GM21576 (cell line): ENCODE measurements around the gene RCBTB2.

Source experiments
- ATAC-seq: cut with Tn5 transposase; IDR thresholded peaks from one replicate; pipeline ENCODE4 v1.9.1; 2021; ENCODE audit warnings: mild to moderate bottlenecking, moderate library complexity; ENCODE audit not compliant: unreplicated experiment

Gene RCBTB2

DNA sequence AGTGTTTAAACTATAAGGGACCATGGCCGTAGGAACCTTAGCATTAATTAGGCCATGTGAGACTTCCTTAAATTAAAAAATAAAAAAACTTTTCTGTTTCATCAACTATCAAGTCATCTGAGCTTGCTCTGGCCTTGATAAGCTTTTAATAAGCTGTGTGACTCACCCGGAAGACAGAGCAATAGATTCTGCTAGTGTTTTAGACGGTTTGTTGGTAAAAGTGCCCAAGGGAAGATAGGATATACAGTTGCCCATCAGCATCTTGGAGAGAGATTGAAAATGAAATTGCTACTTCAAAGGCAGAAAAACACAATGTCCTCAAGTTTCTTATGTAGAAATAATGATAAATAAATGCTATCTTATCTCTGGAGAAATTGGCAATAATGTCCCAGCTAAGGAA lies 31.2 kb upstream of the RCBTB2 start:
- no peak for ATAC-seq

DNA sequence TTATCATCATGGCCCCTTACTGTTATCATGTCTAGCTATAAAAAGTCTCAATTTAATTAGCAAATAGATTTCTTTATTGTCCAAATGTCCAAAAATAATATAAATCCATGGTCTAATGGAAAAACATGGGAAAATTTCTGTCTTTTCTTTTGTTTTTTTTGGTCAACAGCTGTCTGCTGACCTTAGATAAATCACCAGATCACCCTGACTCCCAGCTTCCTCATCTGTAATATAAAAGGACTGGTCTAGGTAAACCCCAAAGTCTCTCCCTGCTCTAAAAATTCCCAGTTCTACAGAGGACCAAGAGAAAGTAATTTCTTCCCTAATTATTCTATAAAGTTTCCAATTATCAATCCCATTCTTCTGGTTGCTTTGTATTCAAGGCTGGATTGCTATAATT lies 30.7 kb upstream of the RCBTB2 start:
- ATAC-seq: no peak

GRCh38 chr13:48562296-48563066 lies 29.6 kb upstream of the RCBTB2 start:
- peak; percentile 98 for ATAC-seq

- ATAC-seq: no peak
Measured at GRCh38 chr13:48561466-48562235, 28.8 kb upstream of the RCBTB2 start.

DNA sequence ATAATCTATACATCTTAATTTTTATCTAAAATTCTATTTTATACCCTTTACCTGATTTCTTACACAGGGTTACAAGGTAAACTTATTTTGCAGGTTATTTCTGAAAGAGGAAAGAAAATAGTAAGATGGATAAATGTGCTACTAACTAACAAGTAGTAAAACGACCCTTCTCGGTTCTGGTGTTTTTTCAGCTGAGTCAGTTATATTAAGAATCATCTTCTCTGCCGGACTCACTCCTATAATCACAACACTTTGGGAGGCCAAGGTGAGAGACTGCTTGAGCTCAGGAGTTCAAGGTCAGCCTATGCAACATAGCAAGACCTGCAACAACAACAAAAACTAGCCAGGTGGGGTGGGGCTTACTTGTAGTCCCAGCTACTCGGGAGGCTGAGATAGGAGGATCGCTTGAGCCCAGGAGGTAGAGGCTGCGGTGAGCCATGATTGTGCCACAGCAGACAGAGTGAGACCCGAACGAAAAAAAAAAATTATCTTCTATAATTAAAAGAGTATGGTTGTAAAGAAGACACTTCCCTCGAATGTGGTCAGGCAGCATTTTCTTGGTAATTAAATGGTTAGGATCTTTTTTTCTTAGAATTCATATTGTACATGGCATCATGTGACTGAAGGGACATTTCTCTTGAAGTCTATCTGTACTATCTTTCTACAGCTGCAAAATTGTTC lies 27.9 kb upstream of the RCBTB2 start:
- ATAC-seq: no peak

- no peak for ATAC-seq
Measured at GRCh38 chr13:48559638-48560320, 26.9 kb upstream of the RCBTB2 start.

GRCh38 chr13:48556817-48557216 lies 23.9 kb upstream of the RCBTB2 start:
- ATAC-seq: no peak

- ATAC-seq: no peak
Measured at GRCh38 chr13:48555441-48555840, 22.6 kb upstream of the RCBTB2 start.

DNA sequence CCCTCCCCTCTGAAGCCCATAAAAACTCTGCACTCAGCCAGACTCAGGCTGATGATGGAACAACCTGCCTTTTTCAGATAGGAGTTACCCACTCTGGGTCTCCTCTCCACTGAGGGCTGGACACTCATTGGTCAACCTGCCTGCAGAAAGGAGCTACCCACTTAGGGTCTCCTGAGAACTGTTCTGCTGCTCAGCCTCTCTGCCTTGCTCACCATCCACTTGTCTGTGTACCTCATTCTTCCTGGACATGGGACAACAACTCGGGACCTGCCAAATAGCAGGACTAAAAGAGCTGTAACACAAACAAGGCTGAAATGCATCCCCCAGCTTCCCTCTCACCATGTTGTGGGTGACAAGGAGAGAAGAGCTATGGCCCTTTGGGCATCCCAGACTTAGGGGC lies 18.4 kb upstream of the RCBTB2 start:
- no peak for ATAC-seq

GRCh38 chr13:48549658-48550057 lies 16.8 kb upstream of the RCBTB2 start:
- no peak for ATAC-seq

GRCh38 chr13:48547663-48548092 lies 14.8 kb upstream of the RCBTB2 start:
- ATAC-seq: no peak

GRCh38 chr13:48545608-48546007 lies 12.7 kb upstream of the RCBTB2 start:
- no peak for ATAC-seq

- no peak for ATAC-seq
Measured at GRCh38 chr13:48542581-48543341, 9.9 kb upstream of the RCBTB2 start.

DNA sequence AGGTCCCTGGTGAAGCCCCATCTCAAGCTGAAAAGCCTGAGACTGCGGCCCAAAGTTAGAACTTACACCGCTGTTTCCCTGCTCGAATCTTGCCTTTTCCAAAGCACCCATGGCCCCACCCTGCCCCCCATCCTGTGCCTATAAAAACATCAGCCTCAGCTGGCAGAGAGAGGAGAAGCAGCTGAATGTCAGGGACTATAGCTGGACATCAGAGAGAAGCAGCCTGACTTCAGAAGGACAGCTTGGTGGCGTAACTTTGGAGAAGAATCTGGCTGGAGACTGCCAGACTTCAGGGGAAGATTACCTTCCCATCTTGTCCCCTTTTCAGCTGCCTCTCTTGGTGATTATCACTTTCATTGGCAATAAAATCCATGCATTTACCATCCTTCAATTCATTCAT lies 9.3 kb upstream of the RCBTB2 start:
- ATAC-seq: no peak

DNA sequence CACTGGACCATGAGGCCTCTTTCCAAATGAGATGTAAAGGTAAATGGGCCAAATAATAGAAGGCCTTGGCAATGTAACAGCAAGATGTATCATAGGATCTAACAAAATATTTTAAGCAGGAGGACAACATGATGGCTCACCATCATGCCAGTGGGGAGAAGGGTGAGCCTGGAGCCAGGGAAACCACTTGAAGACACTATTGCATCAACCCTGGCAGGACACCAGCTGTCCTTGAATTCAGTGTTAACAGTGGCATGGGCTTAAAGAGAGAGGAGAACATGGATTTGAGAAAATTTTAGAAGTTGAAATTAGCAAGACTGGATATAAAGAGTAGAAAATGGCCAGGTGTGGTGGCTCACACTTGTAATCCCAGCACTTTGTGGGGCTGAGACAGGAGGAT lies 6.7 kb upstream of the RCBTB2 start:
- ATAC-seq: no peak

- ATAC-seq: no peak
Measured at GRCh38 chr13:48536621-48537250, 3.9 kb upstream of the RCBTB2 start.

GRCh38 chr13:48535766-48536165 lies 2.9 kb upstream of the RCBTB2 start:
- ATAC-seq: no peak

GRCh38 chr13:48534911-48535501 lies 2.1 kb upstream of the RCBTB2 start:
- ATAC-seq: no peak

GRCh38 chr13:48533961-48534600 lies 1.2 kb upstream of the RCBTB2 start:
- no peak for ATAC-seq
